CD4-positive, alpha-beta memory T cell (primary cell): ENCODE measurements around the gene NEDD4. TPM values are rescaled to one million over a fixed set of nuclear protein-coding genes. Genes with fewer than 3 reads are reported as not detected.
"Not testable (repeated sequence)": the region's sequence is repeated elsewhere in the genome, so short reads cannot be mapped to it uniquely, and the experiment has no call there.

Experiments used
- CTCF ChIA-PET: fragments of 350-600 bp; sonication (Branson Sonifier 250); formaldehyde crosslinking; loops from one replicate; lab custom pipeline; 2021; ENCODE audit warnings: inconsistent platforms; ENCODE audit not compliant: partially characterized antibody; lab: Charles Lee
- POLR2A ChIA-PET: fragments of 350-600 bp; sonication (Branson Sonifier 250); formaldehyde crosslinking; loops from one replicate; lab custom pipeline; 2021; ENCODE audit not compliant: partially characterized antibody; lab: Charles Lee
- DNase-seq, 5 donors: peaks; one replicate each; pipeline versions ENCODE4 v3.0.0 to v3.0.0-alpha.2; 2020 to 2022; ENCODE audit warnings: mixed read lengths in 1 of 5
- H3K27ac ChIP-seq: one replicate; pipeline ENCODE4 v1.7.0; 2013; ENCODE audit warnings: low read depth, low read length
- H3K27me3 ChIP-seq: 2 replicates; pipeline ENCODE4 v1.7.0; 2013; ENCODE audit warnings: mild to moderate bottlenecking, low read length, moderate library complexity; ENCODE audit not compliant: insufficient read depth
- H3K36me3 ChIP-seq: 2 replicates; pipeline ENCODE4 v1.7.0; 2013; ENCODE audit warnings: mild to moderate bottlenecking, low read length, moderate library complexity; ENCODE audit not compliant: insufficient read depth
- H3K4me1 ChIP-seq: 2 replicates; pipeline ENCODE4 v1.7.0; 2013; ENCODE audit warnings: mild to moderate bottlenecking, low read length, moderate library complexity; ENCODE audit not compliant: insufficient read depth
- H3K4me3 ChIP-seq, 2 donors: one replicate each; pipeline ENCODE4 v1.7.0; 2013; ENCODE audit warnings: low read length in 2 of 2, mild to moderate bottlenecking in 1 of 2
- H3K9me3 ChIP-seq, 2 donors: one replicate each; pipeline ENCODE4 v1.7.0; 2013; ENCODE audit warnings: low read length in 2 of 2, control low read depth in 1 of 2; ENCODE audit not compliant: control insufficient read depth in 1 of 2
- H3K27ac Mint-ChIP-seq, 7 donors: one replicate each; pipeline ENCODE4 v1.8.0; 2020 to 2021; ENCODE audit warnings: mixed read lengths in 7 of 7, mild to moderate bottlenecking in 6 of 7, inconsistent platforms in 3 of 7, moderate library complexity in 3 of 7
- H3K27me3 Mint-ChIP-seq, 2 donors: one replicate each; pipeline ENCODE4 v1.8.0; 2020 to 2021; ENCODE audit warnings: mixed read lengths in 2 of 2
- H3K36me3 Mint-ChIP-seq, 2 donors: one replicate each; pipeline ENCODE4 v1.8.0; 2020 to 2021; ENCODE audit warnings: mixed read lengths in 2 of 2, inconsistent platforms in 1 of 2, mild to moderate bottlenecking in 1 of 2
- H3K4me1 Mint-ChIP-seq, 4 donors: one replicate each; pipeline ENCODE4 v1.8.0; 2020 to 2021; ENCODE audit warnings: mixed read lengths in 4 of 4, mild to moderate bottlenecking in 1 of 4
- H3K4me3 Mint-ChIP-seq, 8 donors: one replicate each; pipeline ENCODE4 v1.8.0; 2020 to 2021; ENCODE audit warnings: mixed read lengths in 8 of 8, mild to moderate bottlenecking in 7 of 8, moderate library complexity in 6 of 8, inconsistent platforms in 3 of 8
- H3K9me3 Mint-ChIP-seq, 8 donors: one replicate each; pipeline ENCODE4 v1.8.0; 2020 to 2021; ENCODE audit warnings: mixed read lengths in 8 of 8, mild to moderate bottlenecking in 5 of 8, inconsistent platforms in 3 of 8, moderate library complexity in 1 of 8
- intact Hi-C: fragments of 100-400 bp; cut with micrococcal nuclease; formaldehyde crosslinking; loops from one replicate; pipeline ENCODE4 v1.15.1; 2023
- polyA plus RNA-seq, 2 donors: library from polyadenylated mRNA; unstranded; fragments of 300-500 nt; fragmentation: Illumina TruSeq; gene quantifications; one replicate each; pipeline ENCODE4 v1.2.3, GENCODE V29; 2021
- total RNA-seq, 2 experiments: library from RNA; stranded (reverse); gene quantifications; one replicate each; pipeline ENCODE4 v1.2.3, GENCODE V29; 2021

Gene NEDD4
- total and polyA plus RNA-seq, 4 experiments from 2014 or later, result 3.7 to 5.8 (median 4.7) TPM

DNA sequence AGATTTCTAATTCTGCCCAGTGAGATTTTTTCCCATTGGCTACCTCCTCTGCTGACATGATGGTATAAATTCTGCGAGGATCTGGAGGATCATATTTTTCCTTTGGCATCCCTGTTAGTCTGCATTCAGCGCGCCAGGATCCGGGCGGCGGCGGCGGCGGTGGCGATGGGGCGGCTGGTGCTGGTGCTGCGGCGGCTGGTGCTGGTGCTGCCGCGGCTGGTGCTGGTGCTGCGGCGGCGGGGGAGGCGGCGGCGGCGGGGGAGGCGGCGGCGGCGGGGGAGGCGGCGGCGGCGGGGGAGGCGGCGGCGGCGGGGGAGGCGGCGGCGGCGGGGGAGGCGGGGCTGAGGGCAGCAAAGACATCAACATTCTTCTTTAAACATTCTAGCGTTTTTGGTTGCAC, 13.6 kb upstream of the NEDD4 start:
- H3K4me1 ChIP-seq, intact Hi-C loops, H3K9me3 ChIP-seq, H3K36me3 ChIP-seq, H3K27me3 Mint-ChIP-seq, H3K9me3 Mint-ChIP-seq, POLR2A ChIA-PET, CTCF ChIA-PET, H3K36me3 Mint-ChIP-seq, H3K27me3 ChIP-seq, H3K27ac ChIP-seq, H3K4me3 ChIP-seq, H3K4me1 Mint-ChIP-seq: not testable (repeated sequence)
- peak in 3 of 5 donors; percentile 4 to 17 (median 17) for DNase-seq
- H3K27ac Mint-ChIP-seq, result peak overlapping the region in 1 of 7 donors; percentile 50
- H3K4me3 Mint-ChIP-seq, result peak overlapping the region in 7 of 8 donors; percentile 10 to 72 (median 41)

DNA sequence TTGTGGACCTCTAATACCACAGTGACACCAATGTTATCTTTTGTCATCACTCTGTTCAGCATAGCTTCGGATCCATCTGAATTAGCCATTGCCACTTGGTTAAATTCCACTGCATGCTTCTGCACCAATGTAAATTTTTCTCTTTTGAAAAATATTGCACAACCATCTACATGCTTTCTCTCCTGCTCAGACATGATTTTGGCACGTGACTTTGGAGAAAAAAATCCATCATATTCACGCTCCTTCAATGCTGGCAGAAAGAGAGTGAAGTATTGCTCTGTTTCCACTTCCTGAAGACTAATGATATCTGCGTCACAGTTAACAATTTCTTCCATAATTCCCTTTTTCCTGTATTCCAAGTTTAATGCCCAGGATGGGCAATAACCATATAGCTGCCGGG, 13.0 kb upstream of the NEDD4 start:
- H3K4me3 Mint-ChIP-seq, H3K4me3 ChIP-seq, H3K4me1 Mint-ChIP-seq, H3K36me3 ChIP-seq, H3K4me1 ChIP-seq, intact Hi-C loops, DNase-seq, POLR2A ChIA-PET, H3K27me3 ChIP-seq, H3K9me3 ChIP-seq, CTCF ChIA-PET, H3K36me3 Mint-ChIP-seq, H3K27ac ChIP-seq, H3K27me3 Mint-ChIP-seq, H3K9me3 Mint-ChIP-seq, H3K27ac Mint-ChIP-seq: not testable (repeated sequence)

DNA sequence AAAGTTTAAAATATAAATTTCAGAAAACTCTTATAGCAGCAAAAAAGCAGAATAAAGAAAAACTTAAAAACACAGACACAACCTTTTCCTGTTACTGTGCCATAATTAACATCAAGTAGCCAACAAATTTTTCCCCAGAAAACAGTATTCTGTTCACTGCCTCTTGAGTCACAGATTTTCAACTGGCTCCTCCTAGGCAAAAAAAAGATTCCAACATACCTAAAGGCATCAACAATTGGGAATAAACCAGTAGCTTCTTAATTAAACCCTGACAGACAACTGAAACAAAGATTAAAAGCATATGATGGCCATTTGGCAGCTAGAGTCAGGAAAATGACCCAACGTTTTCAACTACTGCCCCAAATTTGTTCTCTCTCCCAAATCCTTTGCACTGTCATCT, 10.9 kb upstream of the NEDD4 start:
- H3K9me3 Mint-ChIP-seq, H3K4me3 Mint-ChIP-seq, H3K4me1 ChIP-seq, CTCF ChIA-PET, H3K4me3 ChIP-seq, H3K36me3 Mint-ChIP-seq, DNase-seq, H3K4me1 Mint-ChIP-seq, H3K27me3 Mint-ChIP-seq, intact Hi-C loops, H3K9me3 ChIP-seq, H3K27ac ChIP-seq, H3K27me3 ChIP-seq, H3K36me3 ChIP-seq, POLR2A ChIA-PET: not testable (repeated sequence)
- H3K27ac Mint-ChIP-seq, result peak overlapping the region in 1 of 7 donors; percentile 42

DNA sequence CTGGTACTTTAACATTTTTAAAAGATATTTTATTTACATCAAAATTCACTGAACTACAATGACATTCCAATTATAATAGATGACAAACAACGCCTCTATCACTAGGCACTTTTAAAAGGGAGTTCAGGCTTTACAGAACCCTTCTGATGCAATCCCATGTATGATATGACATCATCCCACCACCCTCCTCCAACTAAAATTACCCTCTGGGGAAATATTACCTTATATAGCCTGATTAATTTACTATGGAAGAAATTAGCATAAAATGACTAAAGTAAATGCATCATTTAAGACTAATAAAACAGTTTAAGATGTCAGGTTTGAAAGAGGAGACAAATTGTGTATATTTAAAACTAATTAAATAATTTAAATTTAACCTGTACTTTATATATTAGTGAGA, 10.4 kb upstream of the NEDD4 start:
- H3K27ac ChIP-seq, intact Hi-C loops, H3K9me3 Mint-ChIP-seq, H3K36me3 ChIP-seq, H3K27ac Mint-ChIP-seq, H3K27me3 Mint-ChIP-seq, CTCF ChIA-PET, POLR2A ChIA-PET, H3K4me1 Mint-ChIP-seq, DNase-seq, H3K36me3 Mint-ChIP-seq, H3K4me3 ChIP-seq, H3K4me1 ChIP-seq, H3K27me3 ChIP-seq, H3K9me3 ChIP-seq, H3K4me3 Mint-ChIP-seq: not testable (repeated sequence)

- H3K36me3 ChIP-seq, H3K9me3 ChIP-seq, intact Hi-C loops, H3K36me3 Mint-ChIP-seq, H3K4me1 Mint-ChIP-seq, H3K4me3 ChIP-seq, H3K27me3 ChIP-seq, POLR2A ChIA-PET, H3K27ac Mint-ChIP-seq, H3K27me3 Mint-ChIP-seq, H3K27ac ChIP-seq, H3K4me3 Mint-ChIP-seq, DNase-seq, H3K9me3 Mint-ChIP-seq, H3K4me1 ChIP-seq: not testable (repeated sequence)
- CTCF ChIA-PET, result interaction anchor here (1.6 kb wide), 1 partner anchor 9 kb away, joined by 6 read pairs; the partner anchor contains the start of gene NEDD4
These were observed 9.9 kb upstream of the NEDD4 start for GRCh38 chr15:56003277-56003676.

GRCh38 chr15:56001471-56002078, 8.2 kb upstream of the NEDD4 start:
- H3K4me3 Mint-ChIP-seq, result no peak overlapping the region
- no peaks in the 10 kb centered on the region for H3K27me3 ChIP-seq
- ChIA-PET CTCF (interaction anchor here (1.4 to 1.6 kb wide), 3 partner anchors 8 to 52 kb away, joined by 4 to 6 read pairs (median 5); partner anchors contain the start of gene NEDD4), POLR2A (interaction anchor here (0.6 kb wide), 1 partner anchor 238 kb away, joined by 5 read pairs; no protein-coding TSS in a partner anchor)
- DNase-seq, result no peak
- H3K9me3 ChIP-seq, result no peaks in the 10 kb centered on the region
- H3K27ac ChIP-seq, result no peak overlapping the region
- H3K27ac Mint-ChIP-seq, result no peak overlapping the region
- no peaks in the 10 kb centered on the region for H3K4me1 ChIP-seq
- no peaks in the 10 kb centered on the region for H3K36me3 ChIP-seq
- H3K4me3 ChIP-seq, result no peak overlapping the region
- intact Hi-C loops, result no loop called here
- peaks cover 6 to 8% of the 10 kb centered on the region in 2 donors for H3K27me3 Mint-ChIP-seq
- no peaks in the 10 kb centered on the region for H3K4me1 Mint-ChIP-seq
- H3K36me3 Mint-ChIP-seq, result no peaks in the 10 kb centered on the region
- H3K9me3 Mint-ChIP-seq, result no peaks in the 10 kb centered on the region

GRCh38 chr15:55999658-56000057, 6.2 kb upstream of the NEDD4 start:
- Histone ChIP-seq H3K27ac (no peak overlapping the region), H3K4me1 (no peaks in the 10 kb centered on the region), H3K27me3 (no peaks in the 10 kb centered on the region), H3K36me3 (no peaks in the 10 kb centered on the region), H3K9me3 (no peaks in the 10 kb centered on the region), H3K4me3 (no peak overlapping the region)
- POLR2A ChIA-PET, result no interaction called here
- H3K4me3 Mint-ChIP-seq, result no peak overlapping the region
- H3K27me3 Mint-ChIP-seq, result peaks cover 6 to 8% of the 10 kb centered on the region in 2 donors
- H3K36me3 Mint-ChIP-seq, result no peaks in the 10 kb centered on the region
- no peak overlapping the region for H3K27ac Mint-ChIP-seq
- CTCF ChIA-PET, result interaction anchor here (1.2 kb wide), 1 partner anchor 55 kb away, joined by 3 read pairs; no protein-coding TSS in a partner anchor
- no peaks in the 10 kb centered on the region for H3K9me3 Mint-ChIP-seq
- no peak for DNase-seq
- intact Hi-C loops, result no loop called here
- H3K4me1 Mint-ChIP-seq, result no peaks in the 10 kb centered on the region
